SU-DHL-6 (cell line): Measurements from ENCODE around the gene SLC6A17.

Experiments
- CTCF ChIP-seq: fragments of 200-600 bp; sonication (generic); IDR thresholded peaks from one replicate; pipeline ENCODE4 v1.5.1; 2017; ENCODE audit warnings: antibody characterized with exemption, mild to moderate bottlenecking, low read length, moderate library complexity; ENCODE audit not compliant: insufficient read depth, poor library complexity, severe bottlenecking
- EZH2phosphoT487 ChIP-seq: fragments of 200-600 bp; sonication (generic), shearing (Covaris generic); conservative IDR thresholded peaks from 2 replicates; pipeline ENCODE4 v1.6.1; 2018; ENCODE audit warnings: mild to moderate bottlenecking, antibody characterized with exemption, low read length, moderate library complexity, mixed read lengths

- TF ChIP-seq CTCF (no peak), EZH2phosphoT487 (no peak)
These were observed 14.5 kb downstream of the SLC6A17 start for GRCh38 chr1:110164725-110165350.
